Measurements from ENCODE around the gene RARRES1. TPM values are rescaled to one million over a fixed set of nuclear protein-coding genes. Genes with fewer than 3 reads are reported as not detected.

RARRES1 gene
- total RNA-seq, 1 experiment from 2014 or later: not detected

- in situ Hi-C loops (cut with HindIII; ENCODE audit: low pct_unique_long_range_greater_than_20kb, low sequenced_read_pairs): loop anchor here (5.0 kb wide), 1 partner anchor 105 kb away; no protein-coding TSS in a partner anchor
- DNase-seq (ENCODE audit: low read depth): peak; percentile 96
Measured at GRCh38 chr3:158672215-158673176, 59.8 kb downstream of the RARRES1 start, which contains the start of gene LXN. TSS of gene LXN (minus strand) at chr3:158672648. CDS start at chr3:158672478, 170 bp downstream.

GRCh38 chr3:158671821-158672214 lies 60.4 kb downstream of the RARRES1 start:
- no peak for DNase-seq (ENCODE audit: low read depth)
- in situ Hi-C loops (cut with HindIII; ENCODE audit: low pct_unique_long_range_greater_than_20kb, low sequenced_read_pairs): loop anchor here (5.0 kb wide), 1 partner anchor 105 kb away; no protein-coding TSS in a partner anchor

GRCh38 chr3:158668506-158668905 lies 63.8 kb downstream of the RARRES1 start:
- in situ Hi-C loops (cut with HindIII; ENCODE audit: low pct_unique_long_range_greater_than_20kb, low sequenced_read_pairs): no loop called here

GRCh38 chr3:158666416-158666815 lies 65.8 kb downstream of the RARRES1 start:
- no peak for DNase-seq (ENCODE audit: low read depth)
- in situ Hi-C loops (cut with HindIII; ENCODE audit: low pct_unique_long_range_greater_than_20kb, low sequenced_read_pairs): no loop called here

More at GRCh38 chr3:158668506-158668905, 63.8 kb downstream of the RARRES1 start:
- no peak for DNase-seq (ENCODE audit: low read depth)

- in situ Hi-C loops (cut with HindIII; ENCODE audit: low pct_unique_long_range_greater_than_20kb, low sequenced_read_pairs): no loop called here
Measured at GRCh38 chr3:158663832-158664231, 68.4 kb downstream of the RARRES1 start.

GRCh38 chr3:158663246-158663645 lies 69.0 kb downstream of the RARRES1 start:
- in situ Hi-C loops (cut with HindIII; ENCODE audit: low pct_unique_long_range_greater_than_20kb, low sequenced_read_pairs): no loop called here
- DNase-seq (ENCODE audit: low read depth): no peak

More at GRCh38 chr3:158663832-158664231, 68.4 kb downstream of the RARRES1 start:
- DNase-seq (ENCODE audit: low read depth): no peak

GRCh38 chr3:158660711-158661110 lies 71.5 kb downstream of the RARRES1 start:
- in situ Hi-C loops (cut with HindIII; ENCODE audit: low pct_unique_long_range_greater_than_20kb, low sequenced_read_pairs): no loop called here
- no peak for DNase-seq (ENCODE audit: low read depth)

GRCh38 chr3:158659454-158660237 lies 72.6 kb downstream of the RARRES1 start:
- in situ Hi-C loops (cut with HindIII; ENCODE audit: low pct_unique_long_range_greater_than_20kb, low sequenced_read_pairs): loop anchor here (10.0 kb wide), 1 partner anchor 65 kb away; no protein-coding TSS in a partner anchor
- peak; percentile 69 for DNase-seq (ENCODE audit: low read depth)

GRCh38 chr3:158658889-158659288 lies 73.4 kb downstream of the RARRES1 start:
- DNase-seq (ENCODE audit: low read depth): no peak
- in situ Hi-C loops (cut with HindIII; ENCODE audit: low pct_unique_long_range_greater_than_20kb, low sequenced_read_pairs): loop anchor here (10.0 kb wide), 1 partner anchor 66 kb away; no protein-coding TSS in a partner anchor

- in situ Hi-C loops (cut with HindIII; ENCODE audit: low pct_unique_long_range_greater_than_20kb, low sequenced_read_pairs): loop anchor here (10.0 kb wide), 1 partner anchor 72 kb away; no protein-coding TSS in a partner anchor
- no peak for DNase-seq (ENCODE audit: low read depth)
Measured at GRCh38 chr3:158652463-158652862, 79.8 kb downstream of the RARRES1 start.

- DNase-seq (ENCODE audit: low read depth): no peak
- in situ Hi-C loops (cut with HindIII; ENCODE audit: low pct_unique_long_range_greater_than_20kb, low sequenced_read_pairs): loop anchor here (10.0 kb wide), 1 partner anchor 74 kb away; no protein-coding TSS in a partner anchor
Measured at GRCh38 chr3:158651192-158651591, 81.1 kb downstream of the RARRES1 start.

GRCh38 chr3:158649791-158650190 lies 82.5 kb downstream of the RARRES1 start:
- in situ Hi-C loops (cut with HindIII; ENCODE audit: low pct_unique_long_range_greater_than_20kb, low sequenced_read_pairs): loop anchor here (10.0 kb wide), 1 partner anchor 75 kb away; no protein-coding TSS in a partner anchor
- no peak for DNase-seq (ENCODE audit: low read depth)

Other genes starting within 250 kb of the RARRES1 start
- 16.2 and 26.7 TPM in 2 replicates for gene MLF1, start 161.3 kb downstream of the RARRES1 start, total RNA-seq (2014; rRNA removed; shearing (Covaris generic); ENCODE audit: low replicate concordance)
- gene GFM1, start 87.9 kb downstream of the RARRES1 start, total RNA-seq (2014; rRNA removed; shearing (Covaris generic); ENCODE audit: low replicate concordance): 35.0 and 45.0 TPM in 2 replicates
- gene LXN, start 59.8 kb downstream of the RARRES1 start, total RNA-seq (2014; rRNA removed; shearing (Covaris generic); ENCODE audit: low replicate concordance): 44.8 and 73.9 TPM in 2 replicates
- gene MFSD1, start 69.6 kb upstream of the RARRES1 start, total RNA-seq (2014; rRNA removed; shearing (Covaris generic); ENCODE audit: low replicate concordance): 82.7 and 94.6 TPM in 2 replicates

Data from Caki2 (cell line).